Measurements from ENCODE around the gene GCK.

The GCK gene

DNA sequence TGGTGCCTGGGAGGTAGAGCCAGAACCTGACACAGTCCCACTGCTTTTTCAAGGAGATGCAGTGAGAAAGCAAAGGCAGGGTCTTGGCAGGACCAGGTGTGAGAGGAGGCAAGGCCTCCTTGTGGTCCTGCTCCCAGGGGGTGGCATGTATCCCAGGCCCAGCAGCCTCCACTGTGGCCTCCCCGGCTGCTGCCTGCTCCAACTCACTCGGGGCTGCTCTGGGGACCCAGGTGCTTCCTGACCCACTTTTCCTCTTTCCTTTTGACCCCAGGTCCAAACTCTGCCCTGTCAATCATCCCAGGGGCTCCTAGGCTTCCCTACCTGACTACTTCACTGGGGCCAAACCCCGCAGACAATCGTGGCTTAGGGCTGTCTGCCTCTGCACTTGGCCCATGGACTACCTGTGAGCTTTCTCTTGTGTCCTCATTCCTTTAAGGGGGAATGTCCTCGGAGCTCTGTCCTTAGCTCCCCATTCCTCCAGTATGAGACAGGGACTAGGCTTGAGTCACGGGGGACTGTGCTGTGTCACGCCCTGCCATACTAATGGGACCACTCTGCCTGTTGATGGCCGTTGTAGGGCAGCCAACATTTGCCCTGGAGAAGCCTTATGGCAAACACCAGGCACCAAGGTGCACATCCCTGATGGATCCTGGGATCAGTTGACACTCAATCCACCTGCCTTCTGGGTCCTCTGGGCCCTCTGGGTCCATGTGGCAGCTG is 86.2 kb downstream of the GCK start:
- in situ Hi-C loops (cut with MboI; ENCODE audit: low pct_unique_long_range_greater_than_20kb, low sequenced_read_pairs, unreplicated experiment) = no loop called here
- peak; percentile 18 for DNase-seq (ENCODE audit: low spot score)

DNA sequence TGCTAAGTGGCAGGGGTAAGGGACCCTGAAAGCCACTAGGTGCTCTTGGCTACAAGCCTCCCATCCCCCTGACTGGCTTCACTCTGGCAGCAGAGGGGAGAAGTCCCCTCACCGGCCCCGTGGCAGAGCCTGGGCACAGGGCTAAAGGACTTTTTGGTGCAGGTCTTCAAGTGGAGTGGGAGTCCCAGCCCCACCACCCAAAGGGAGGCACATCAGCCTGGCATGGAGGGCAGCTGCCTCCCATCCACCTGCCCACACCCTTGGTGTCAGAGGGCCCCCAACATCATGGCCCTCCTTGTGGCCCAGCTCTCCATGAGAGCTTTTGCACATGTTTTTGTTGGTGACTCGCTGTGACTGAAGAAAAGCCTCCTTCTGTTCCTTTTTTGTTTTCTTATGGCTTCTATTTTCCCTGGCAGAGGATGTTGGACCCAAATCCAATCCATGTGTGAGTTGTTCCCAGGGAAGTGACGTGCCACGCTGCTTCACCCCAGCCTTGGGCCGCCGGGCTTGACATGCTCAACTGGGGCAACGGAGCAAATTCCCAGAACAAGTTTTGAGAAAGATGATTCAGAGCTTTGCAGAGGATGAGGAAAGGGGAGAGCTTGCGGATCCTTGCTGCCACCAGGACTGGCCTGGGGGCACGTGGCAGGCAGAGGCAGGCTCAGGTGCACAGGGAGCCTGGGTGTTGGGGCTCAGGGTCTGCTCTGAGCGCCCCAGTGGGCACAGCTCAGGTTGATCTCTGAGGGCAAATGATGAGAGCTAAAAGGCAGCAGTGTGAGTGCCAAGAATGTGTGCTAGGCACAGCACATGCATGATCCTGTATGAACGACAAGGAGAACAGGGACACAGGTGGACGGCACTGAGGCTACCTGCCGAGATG is 87.0 kb downstream of the GCK start:
- TF ChIP-seq, protein P1, sequence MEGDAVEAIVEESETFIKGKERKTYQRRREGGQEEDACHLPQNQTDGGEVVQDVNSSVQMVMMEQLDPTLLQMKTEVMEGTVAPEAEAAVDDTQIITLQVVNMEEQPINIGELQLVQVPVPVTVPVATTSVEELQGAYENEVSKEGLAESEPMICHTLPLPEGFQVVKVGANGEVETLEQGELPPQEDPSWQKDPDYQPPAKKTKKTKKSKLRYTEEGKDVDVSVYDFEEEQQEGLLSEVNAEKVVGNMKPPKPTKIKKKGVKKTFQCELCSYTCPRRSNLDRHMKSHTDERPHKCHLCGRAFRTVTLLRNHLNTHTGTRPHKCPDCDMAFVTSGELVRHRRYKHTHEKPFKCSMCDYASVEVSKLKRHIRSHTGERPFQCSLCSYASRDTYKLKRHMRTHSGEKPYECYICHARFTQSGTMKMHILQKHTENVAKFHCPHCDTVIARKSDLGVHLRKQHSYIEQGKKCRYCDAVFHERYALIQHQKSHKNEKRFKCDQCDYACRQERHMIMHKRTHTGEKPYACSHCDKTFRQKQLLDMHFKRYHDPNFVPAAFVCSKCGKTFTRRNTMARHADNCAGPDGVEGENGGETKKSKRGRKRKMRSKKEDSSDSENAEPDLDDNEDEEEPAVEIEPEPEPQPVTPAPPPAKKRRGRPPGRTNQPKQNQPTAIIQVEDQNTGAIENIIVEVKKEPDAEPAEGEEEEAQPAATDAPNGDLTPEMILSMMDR (IDR thresholded peaks at IDR 0.05; ENCODE audit: extremely low read depth, insufficient read depth, missing control alignments) = no peak
- no peak for DNase-seq (ENCODE audit: low spot score)
- in situ Hi-C loops (cut with MboI; ENCODE audit: low pct_unique_long_range_greater_than_20kb, low sequenced_read_pairs, unreplicated experiment) = no loop called here

More for the DNA sequence above, 86.2 kb downstream of the GCK start:
- TF ChIP-seq, protein P1 (IDR thresholded peaks at IDR 0.05; ENCODE audit: extremely low read depth, insufficient read depth, missing control alignments) = no peak

DNA sequence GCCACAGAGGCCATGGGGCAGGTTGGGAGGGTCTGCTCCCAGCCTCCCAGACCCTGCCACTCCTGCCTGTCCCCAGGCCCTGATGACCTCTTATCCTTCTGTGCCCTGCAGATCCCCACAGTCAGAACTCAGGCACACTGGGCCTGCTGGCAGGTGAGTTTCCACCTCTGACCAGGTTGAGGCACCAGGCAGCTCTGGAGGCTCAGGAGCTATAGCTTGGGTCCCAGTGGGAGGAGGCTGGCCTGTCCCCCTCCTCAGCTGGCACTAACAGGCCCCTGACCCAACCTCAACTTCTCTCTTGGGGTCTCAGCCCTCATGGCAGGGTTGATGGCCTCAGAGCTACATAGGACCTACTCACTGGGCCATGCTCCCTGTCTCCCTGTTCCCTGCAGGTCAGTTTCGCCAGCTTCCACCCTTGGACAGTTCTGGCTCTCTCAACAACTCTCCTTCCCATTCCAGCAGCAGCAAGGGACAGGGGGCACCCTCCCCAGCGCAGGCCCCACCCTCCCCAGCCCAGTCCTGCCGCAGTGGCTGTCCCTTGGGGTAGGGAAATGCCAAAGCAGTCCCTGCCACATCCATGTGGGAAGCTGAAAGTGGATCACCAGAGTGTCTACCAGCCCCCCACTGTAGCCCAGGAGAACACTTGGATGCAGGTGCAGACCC is 87.8 kb downstream of the GCK start:
- TF ChIP-seq, protein P1 (IDR thresholded peaks at IDR 0.05; ENCODE audit: extremely low read depth, insufficient read depth, missing control alignments) = no peak
- in situ Hi-C loops (cut with MboI; ENCODE audit: low pct_unique_long_range_greater_than_20kb, low sequenced_read_pairs, unreplicated experiment) = no loop called here
- no peak for DNase-seq (ENCODE audit: low spot score)

DNA sequence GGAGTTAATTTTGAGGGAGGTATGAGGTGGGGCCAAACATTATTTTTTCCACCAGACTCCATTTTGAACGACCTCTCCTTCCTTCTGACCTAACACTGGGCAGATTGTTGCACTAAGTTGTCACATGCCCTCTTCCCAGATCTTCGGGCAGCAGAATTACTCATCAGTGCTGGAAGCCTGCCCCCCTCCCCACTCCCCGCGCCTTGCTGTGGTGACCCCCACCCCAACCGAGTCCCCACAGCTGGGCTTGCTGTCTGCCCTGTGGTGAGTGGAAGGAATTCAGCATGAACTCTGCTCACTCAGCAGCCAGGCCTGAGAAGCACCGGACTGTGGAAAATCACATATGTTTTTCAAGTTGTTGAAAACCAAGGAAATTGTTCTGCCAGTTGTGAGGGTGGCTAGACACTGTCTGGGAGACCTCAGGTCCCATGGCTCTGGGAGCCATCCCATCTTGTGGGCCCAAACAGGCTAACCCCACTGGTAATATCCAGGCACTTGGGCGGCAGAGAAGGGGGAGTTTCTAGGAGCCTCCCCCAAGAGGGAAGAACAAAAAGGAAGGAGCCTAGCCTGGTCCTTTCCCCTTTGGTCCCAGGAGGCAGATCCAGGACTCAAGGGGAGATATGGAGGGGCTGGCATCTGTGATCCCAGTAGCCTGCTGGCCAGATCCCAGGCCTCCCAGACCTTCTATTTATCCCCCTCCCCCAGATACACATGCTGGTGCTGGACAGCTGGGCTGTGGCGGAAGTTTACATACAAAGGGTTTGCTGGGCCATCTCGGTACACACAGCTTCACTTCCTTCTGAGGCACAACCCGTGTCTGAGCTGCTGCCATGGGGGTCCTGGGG is 88.6 kb downstream of the GCK start:
- no peak for DNase-seq (ENCODE audit: low spot score)
- in situ Hi-C loops (cut with MboI; ENCODE audit: low pct_unique_long_range_greater_than_20kb, low sequenced_read_pairs, unreplicated experiment) = no loop called here
- TF ChIP-seq, protein P1 (IDR thresholded peaks at IDR 0.05; ENCODE audit: extremely low read depth, insufficient read depth, missing control alignments) = no peak

DNA sequence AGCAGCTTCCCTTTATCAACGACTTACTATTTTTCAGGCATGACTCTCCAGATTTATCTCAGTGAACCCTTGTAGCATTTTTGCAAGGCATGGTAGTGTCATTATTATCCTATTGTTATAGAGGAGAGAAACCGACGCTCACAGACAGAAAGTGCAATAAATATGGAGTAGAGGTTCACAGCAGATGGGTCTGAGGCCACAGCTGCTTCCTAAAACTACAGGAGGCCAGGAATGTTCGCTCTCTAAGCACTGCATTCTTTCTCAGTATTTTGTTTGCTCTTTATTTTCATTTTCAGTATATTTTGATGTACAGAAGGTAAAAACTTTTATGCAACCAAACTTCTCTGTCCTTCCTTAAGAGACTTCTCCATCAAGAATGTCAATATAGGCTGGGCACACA is 89.6 kb downstream of the GCK start:
- in situ Hi-C loops (cut with MboI; ENCODE audit: low pct_unique_long_range_greater_than_20kb, low sequenced_read_pairs, unreplicated experiment) = no loop called here
- TF ChIP-seq, protein P1 (IDR thresholded peaks at IDR 0.05; ENCODE audit: extremely low read depth, insufficient read depth, missing control alignments) = no peak

More for the DNA sequence above, 89.6 kb downstream of the GCK start:
- DNase-seq (ENCODE audit: low spot score) = no peak
